Pancreas (tissue), 10 donors: ENCODE data around the gene PAGR1. TPM values are rescaled to one million over a fixed set of nuclear protein-coding genes. Genes with fewer than 3 reads are reported as not detected.

Experiments used
- ATAC-seq, 4 donors: fragments of 200-7000 bp; cut with Tn5 transposase; one replicate each; pipeline versions ENCODE4 v1.8.0 to v1.9.1; 2020; ENCODE audit warnings: mild to moderate bottlenecking in 4 of 4, moderate library complexity in 4 of 4
- DNase-seq, 6 donors: peaks; one replicate each; pipeline ENCODE4 v3.0.0-alpha.2; 2020
- FAIRE-seq: peaks from 2 replicates; lab custom pipeline; 2012; peaks lifted over from hg19 to GRCh38; lab: Jason Lieb, UNC
- H3K27ac ChIP-seq, 4 donors: fragments of 200-600 bp; sonication (generic); 1 replicate in 3 of 4; 2 replicates in 1 of 4; pipeline versions ENCODE4 v1.5.0 to v1.8.0; 2020
- H3K27me3 ChIP-seq, 4 donors: fragments of 200-600 bp; one replicate each; pipeline ENCODE4 v1.8.0; 2021
- H3K36me3 ChIP-seq, 3 donors: fragments of 200-600 bp; sonication (generic) in 1 of 3; one replicate each; pipeline versions ENCODE4 v1.5.0 to v1.8.0; 2020 to 2021
- H3K4me1 ChIP-seq, 3 donors: fragments of 200-600 bp; one replicate each; pipeline ENCODE4 v1.8.0; 2021
- H3K4me3 ChIP-seq, 4 donors: fragments of 200-600 bp; sonication (generic) in 2 of 4; one replicate each; pipeline versions ENCODE4 v1.5.0 to v1.8.0; 2020 to 2021
- H3K9me3 ChIP-seq, 4 donors: fragments of 200-600 bp; one replicate each; pipeline ENCODE4 v1.8.0; 2021
- CTCF ChIP-seq, 4 donors: fragments of 200-600 bp; sonication (generic) in 3 of 4; IDR thresholded peaks; one replicate each; pipeline versions ENCODE4 v1.5.0 to v1.8.0; 2021; ENCODE audit warnings: antibody characterized with exemption in 4 of 4
- WGBS, 2 donors: extraction: QIAGEN DNeasy Blood & Tissue Kit; methylation state at CpG; one replicate each; pipeline ENCODE4 v1.1.7; 2013; 5-methylcytosine and 5-hydroxymethylcytosine counted together
- intact Hi-C, 3 donors: fragments of 100-400 bp; cut with DNase I; formaldehyde crosslinking; loops; one replicate each; pipeline versions ENCODE4 v1.11.1 to v1.14.2; 2022
- polyA plus RNA-seq, 2 donors: library from polyadenylated mRNA; stranded (reverse); fragments of 200-250 nt; gene quantifications; one replicate each; pipeline ENCODE4 v1.2.3, GENCODE V29; 2013
- total RNA-seq, 6 donors: library from RNA; stranded (reverse); fragmentation: NEBNext Ultra II Directional in 4 of 6; extraction: Animal tissue kit (Norgen Biotek cat#: 25700) in 4 of 6; gene quantifications; one replicate each; pipeline versions ENCODE4 v1.2.1 to v1.2.4, GENCODE V29; 2021 to 2023
- donor health status: healthy with polysubstance abuse.
- donor health status: DM: no; HTN: no; CAD: no; lungs with moderate emphysema.
- donor health status: DM: no; HTN: no; CAD: no.
- donor health status: control.
- donor health status: control.
- donor health status: Bipolar disorder and iron deficiency.
- donor health status: DM: yes; HTN: yes; CAD: no.
- donor health status: DM: no; HTN: no; CAD: no.
- donor health status: DM: no; HTN: no; CAD: no.
- donor health status: DM: yes; HTN: yes; CAD: no.

The PAGR1 gene
- total and polyA plus RNA-seq, 8 donors = 8.1 to 34.7 (median 12.7) TPM

GRCh38 chr16:29811170-29811895 lies 4.6 kb upstream of the PAGR1 start:
- peak overlapping the region; percentile 18 to 52 (median 36) for H3K4me3 ChIP-seq
- WGBS, 2 donors = 0 to 1% methylated on average over 27 to 31 of the region's 31 CpGs
- H3K36me3 ChIP-seq = no peaks in the 10 kb centered on the region
- no peak for TF ChIP-seq CTCF (IDR thresholded peaks at IDR 0.05)
- H3K4me1 ChIP-seq = peaks cover 0 to 20% (median 0%) of the 10 kb centered on the region in 3 donors
- H3K9me3 ChIP-seq = no peaks in the 10 kb centered on the region
- H3K27me3 ChIP-seq = no peaks in the 10 kb centered on the region
- H3K27ac ChIP-seq = peak overlapping the region; percentile 62 to 87 (median 80)
- peak; percentile 90 to 98 (median 97) for DNase-seq
- intact Hi-C loops = no loop called here
- FAIRE-seq = peak; percentile 96
- ATAC-seq = peak; percentile 70 to 78 (median 76)

GRCh38 chr16:29811896-29812665 lies 3.9 kb upstream of the PAGR1 start, which contains the start of gene PRRT2:
TSS of gene PRRT2 (plus strand) at chr16:29812193. CDS start at chr16:29813055, 862 bp downstream.
- peak within 1 kb of the TSS; percentile 62 to 87 (median 80) for H3K27ac ChIP-seq
- TF ChIP-seq CTCF (IDR thresholded peaks at IDR 0.05) = no peak

DNA sequence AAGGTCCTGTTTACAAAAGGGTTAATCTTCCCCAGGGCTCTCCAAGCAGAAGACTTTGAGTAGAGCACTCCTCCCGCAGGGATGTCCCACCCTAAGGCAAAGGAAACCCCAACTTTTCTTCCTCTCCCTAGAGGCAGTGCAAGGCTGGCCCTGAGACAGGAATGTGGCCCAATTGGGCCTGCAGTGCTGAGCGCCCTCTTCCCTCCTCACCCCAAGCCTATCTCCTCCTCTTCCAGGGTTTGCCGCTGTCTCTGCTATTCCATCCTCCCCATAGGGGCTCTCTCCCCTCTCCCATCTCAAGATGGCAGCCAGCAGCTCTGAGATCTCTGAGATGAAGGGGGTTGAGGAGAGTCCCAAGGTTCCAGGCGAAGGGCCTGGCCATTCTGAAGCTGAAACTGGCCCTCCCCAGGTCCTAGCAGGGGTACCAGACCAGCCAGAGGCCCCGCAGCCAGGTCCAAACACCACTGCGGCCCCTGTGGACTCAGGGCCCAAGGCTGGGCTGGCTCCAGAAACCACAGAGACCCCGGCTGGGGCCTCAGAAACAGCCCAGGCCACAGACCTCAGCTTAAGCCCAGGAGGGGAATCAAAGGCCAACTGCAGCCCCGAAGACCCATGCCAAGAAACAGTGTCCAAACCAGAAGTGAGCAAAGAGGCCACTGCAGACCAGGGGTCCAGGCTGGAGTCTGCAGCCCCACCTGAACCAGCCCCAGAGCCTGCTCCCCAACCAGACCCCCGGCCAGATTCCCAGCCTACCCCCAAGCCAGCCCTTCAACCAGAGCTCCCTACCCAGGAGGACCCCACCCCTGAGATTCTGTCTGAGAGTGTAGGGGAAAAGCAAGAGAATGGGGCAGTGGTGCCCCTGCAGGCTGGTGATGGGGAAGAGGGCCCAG lies 3.0 kb upstream of the PAGR1 start:
- intact Hi-C loops = no loop called here
- Histone ChIP-seq H3K4me1 (peaks cover 0 to 31% (median 4%) of the 10 kb centered on the region in 3 donors), H3K27me3 (no peaks in the 10 kb centered on the region), H3K36me3 (peaks cover 0 to 1% (median 0%) of the 10 kb centered on the region in 3 donors), H3K4me3 (peak overlapping the region in 1 of 4 donors; percentile 52), H3K9me3 (no peaks in the 10 kb centered on the region), H3K27ac (no peak overlapping the region)
- 89 to 90% methylated on average over 9 of the region's 9 CpGs for WGBS, 2 donors
- ATAC-seq (no peak), DNase-seq (peak in 1 of 6 donors; percentile 70), FAIRE-seq (no peak)
- no peak for TF ChIP-seq CTCF (IDR thresholded peaks at IDR 0.05)

More at GRCh38 chr16:29811896-29812665, 3.9 kb upstream of the PAGR1 start, which contains the start of gene PRRT2:
- H3K9me3 ChIP-seq = no peaks in the 10 kb centered on the region
- H3K27me3 ChIP-seq = no peaks in the 10 kb centered on the region
- FAIRE-seq = no peak
- WGBS, 2 donors = 5 to 6% methylated on average over 55 to 66 of the region's 69 CpGs
- intact Hi-C loops = no loop called here
- H3K4me1 ChIP-seq = peaks cover 0 to 21% (median 0%) of the 10 kb centered on the region in 3 donors
- H3K36me3 ChIP-seq = no peaks in the 10 kb centered on the region
- H3K4me3 ChIP-seq = peak within 1 kb of the TSS; percentile 18 to 52 (median 36)
- DNase-seq = peak in 5 of 6 donors; percentile 46 to 82 (median 64)
- peak in 1 of 4 donors; percentile 0 for ATAC-seq

DNA sequence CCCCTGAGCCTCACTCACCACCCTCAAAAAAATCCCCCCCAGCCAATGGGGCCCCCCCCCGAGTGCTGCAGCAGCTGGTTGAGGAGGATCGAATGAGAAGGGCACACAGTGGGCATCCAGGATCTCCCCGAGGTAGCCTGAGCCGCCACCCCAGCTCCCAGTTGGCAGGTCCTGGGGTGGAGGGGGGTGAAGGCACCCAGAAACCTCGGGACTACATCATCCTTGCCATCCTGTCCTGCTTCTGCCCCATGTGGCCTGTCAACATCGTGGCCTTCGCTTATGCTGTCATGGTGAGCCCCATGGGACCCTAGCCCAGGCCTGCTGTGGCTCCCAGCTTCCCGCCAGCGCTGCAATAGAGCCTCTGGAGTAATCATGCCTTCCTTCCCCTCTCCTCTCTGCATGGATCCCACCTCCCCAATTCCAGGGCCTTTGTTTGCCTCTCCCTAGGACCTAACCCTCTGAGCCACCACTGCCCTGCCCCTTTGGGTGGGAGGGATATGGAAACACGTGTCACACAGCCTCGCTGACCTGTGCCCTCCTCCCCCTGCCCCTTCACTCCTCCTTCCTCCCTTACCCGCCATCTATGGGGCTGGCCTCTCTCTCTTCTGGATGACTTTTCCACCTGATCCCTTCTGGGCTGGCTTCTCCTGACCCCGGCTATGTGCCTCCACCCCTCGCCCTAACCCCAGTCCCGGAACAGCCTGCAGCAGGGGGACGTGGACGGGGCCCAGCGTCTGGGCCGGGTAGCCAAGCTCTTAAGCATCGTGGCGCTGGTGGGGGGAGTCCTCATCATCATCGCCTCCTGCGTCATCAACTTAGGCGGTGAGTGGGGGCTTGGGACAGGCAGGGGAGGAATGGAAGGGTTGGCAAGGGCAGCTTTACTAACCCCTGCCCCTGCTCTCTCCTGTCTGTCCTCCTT lies 2.0 kb upstream of the PAGR1 start:
- H3K27me3 ChIP-seq = no peaks in the 10 kb centered on the region
- H3K4me3 ChIP-seq = no peak overlapping the region
- intact Hi-C loops = no loop called here
- H3K27ac ChIP-seq = no peak overlapping the region
- H3K9me3 ChIP-seq = no peaks in the 10 kb centered on the region
- peaks cover 6 to 35% (median 6%) of the 10 kb centered on the region in 3 donors for H3K4me1 ChIP-seq
- 86 to 88% methylated on average over 24 of the region's 24 CpGs for WGBS, 2 donors
- DNase-seq (peak in 1 of 6 donors; percentile 71), ATAC-seq (no peak), FAIRE-seq (no peak)
- H3K36me3 ChIP-seq = peaks cover 0 to 8% (median 0%) of the 10 kb centered on the region in 3 donors
- no peak for TF ChIP-seq CTCF (IDR thresholded peaks at IDR 0.05)
